Measurements from ENCODE around the gene IL13RA1.

- no peak for TF ChIP-seq POLR2A (IDR thresholded peaks at IDR 0.05)
- TF ChIP-seq, protein P1, sequence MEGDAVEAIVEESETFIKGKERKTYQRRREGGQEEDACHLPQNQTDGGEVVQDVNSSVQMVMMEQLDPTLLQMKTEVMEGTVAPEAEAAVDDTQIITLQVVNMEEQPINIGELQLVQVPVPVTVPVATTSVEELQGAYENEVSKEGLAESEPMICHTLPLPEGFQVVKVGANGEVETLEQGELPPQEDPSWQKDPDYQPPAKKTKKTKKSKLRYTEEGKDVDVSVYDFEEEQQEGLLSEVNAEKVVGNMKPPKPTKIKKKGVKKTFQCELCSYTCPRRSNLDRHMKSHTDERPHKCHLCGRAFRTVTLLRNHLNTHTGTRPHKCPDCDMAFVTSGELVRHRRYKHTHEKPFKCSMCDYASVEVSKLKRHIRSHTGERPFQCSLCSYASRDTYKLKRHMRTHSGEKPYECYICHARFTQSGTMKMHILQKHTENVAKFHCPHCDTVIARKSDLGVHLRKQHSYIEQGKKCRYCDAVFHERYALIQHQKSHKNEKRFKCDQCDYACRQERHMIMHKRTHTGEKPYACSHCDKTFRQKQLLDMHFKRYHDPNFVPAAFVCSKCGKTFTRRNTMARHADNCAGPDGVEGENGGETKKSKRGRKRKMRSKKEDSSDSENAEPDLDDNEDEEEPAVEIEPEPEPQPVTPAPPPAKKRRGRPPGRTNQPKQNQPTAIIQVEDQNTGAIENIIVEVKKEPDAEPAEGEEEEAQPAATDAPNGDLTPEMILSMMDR (IDR thresholded peaks at IDR 0.05 in 4 of 5, conservative IDR thresholded peaks at IDR 0.05 in 1 of 5), result no peak
Measured at GRCh38 chrX:118739577-118739976, 12.2 kb downstream of the IL13RA1 start.
